Glutamatergic neuron (in vitro differentiated cells): ENCODE measurements around the gene PDCD4. TPM values are rescaled to one million over a fixed set of nuclear protein-coding genes. Genes with fewer than 3 reads are reported as not detected.

ENCODE experiments used
- DNase-seq: peaks from one replicate; pipeline ENCODE4 v3.0.0; 2022
- H3K27ac Mint-ChIP-seq: one replicate; pipeline ENCODE4 v1.8.0; 2020; ENCODE audit warnings: mild to moderate bottlenecking, mixed read lengths, inconsistent platforms; ENCODE audit not compliant: unreplicated experiment
- H3K27me3 Mint-ChIP-seq: one replicate; pipeline ENCODE4 v1.8.0; 2020; ENCODE audit warnings: mild to moderate bottlenecking, moderate library complexity, mixed read lengths, inconsistent platforms; ENCODE audit not compliant: unreplicated experiment
- H3K36me3 Mint-ChIP-seq: one replicate; pipeline ENCODE4 v1.8.0; 2020; ENCODE audit warnings: mild to moderate bottlenecking, mixed read lengths, inconsistent platforms; ENCODE audit not compliant: unreplicated experiment
- H3K4me1 Mint-ChIP-seq: one replicate; pipeline ENCODE4 v1.8.0; 2020; ENCODE audit warnings: mild to moderate bottlenecking, low read depth, mixed read lengths, inconsistent platforms; ENCODE audit not compliant: unreplicated experiment
- H3K4me3 Mint-ChIP-seq: one replicate; pipeline ENCODE4 v1.8.0; 2020; ENCODE audit warnings: mild to moderate bottlenecking, mixed read lengths, inconsistent platforms; ENCODE audit not compliant: unreplicated experiment
- H3K9me3 Mint-ChIP-seq: one replicate; pipeline ENCODE4 v1.8.0; 2020; ENCODE audit warnings: mild to moderate bottlenecking, moderate library complexity, mixed read lengths, inconsistent platforms; ENCODE audit not compliant: unreplicated experiment
- total RNA-seq: library from RNA; stranded (reverse); fragmentation: NEBNext Ultra II Directional; extraction: Animal tissue kit (Norgen Biotek cat#: 25700); gene quantifications from one replicate; pipeline ENCODE4 v1.2.1, GENCODE V29; 2021; ENCODE audit not compliant: unreplicated experiment
- TF ChIP-seq, protein P1 (sequence below): fragments of 200-600 bp; sonication (generic); IDR thresholded peaks from one replicate; pipeline ENCODE4 v1.5.0; 2021; ENCODE audit not compliant: partially characterized antibody, unreplicated experiment

The PDCD4 gene
- total RNA-seq, 1 donor from 2014 or later = 149 TPM

DNA sequence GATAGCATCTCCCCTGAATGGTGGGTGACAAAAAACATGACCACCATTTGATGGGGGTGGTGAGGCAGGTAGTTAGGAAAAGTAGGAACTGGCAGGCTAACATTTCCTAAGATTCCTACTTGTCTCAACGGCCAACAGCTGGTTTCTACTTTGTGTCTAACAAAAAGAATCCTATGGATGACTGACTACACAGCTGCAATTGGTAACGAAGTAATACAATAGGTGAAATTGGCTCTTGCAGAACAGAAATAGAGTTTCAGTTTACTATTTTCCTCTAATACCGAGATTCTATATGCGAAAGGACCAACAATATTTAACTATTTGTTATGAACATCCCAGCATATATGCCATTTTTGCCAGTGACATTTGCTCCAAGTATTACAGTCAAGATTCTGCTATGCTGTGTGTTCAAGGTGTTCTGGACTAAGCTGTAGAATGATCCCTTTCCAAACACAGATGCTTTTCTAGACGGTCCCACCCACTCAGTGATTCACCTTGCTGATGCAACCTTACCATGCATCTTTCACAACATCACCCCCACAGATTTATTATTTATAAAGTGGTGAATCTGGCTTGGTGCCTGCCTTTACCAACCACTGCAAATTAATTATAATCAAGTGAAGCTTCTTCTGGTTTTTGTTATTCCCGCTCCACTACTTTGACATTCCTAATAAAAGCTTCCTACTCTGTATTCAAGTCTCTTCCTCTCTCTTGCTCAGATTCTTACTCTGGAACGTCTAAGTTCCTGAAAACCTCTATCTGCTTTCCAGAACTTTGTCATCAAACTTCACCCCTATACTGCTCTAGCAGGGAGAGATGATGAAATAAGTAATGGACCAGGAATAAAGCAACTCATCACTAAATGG is 30.5 kb downstream of the PDCD4 start:
- no peaks in the 10 kb centered on the region for H3K27me3 Mint-ChIP-seq
- no peaks in the 10 kb centered on the region for H3K9me3 Mint-ChIP-seq
- no peaks in the 10 kb centered on the region for H3K36me3 Mint-ChIP-seq
- TF ChIP-seq, protein P1, sequence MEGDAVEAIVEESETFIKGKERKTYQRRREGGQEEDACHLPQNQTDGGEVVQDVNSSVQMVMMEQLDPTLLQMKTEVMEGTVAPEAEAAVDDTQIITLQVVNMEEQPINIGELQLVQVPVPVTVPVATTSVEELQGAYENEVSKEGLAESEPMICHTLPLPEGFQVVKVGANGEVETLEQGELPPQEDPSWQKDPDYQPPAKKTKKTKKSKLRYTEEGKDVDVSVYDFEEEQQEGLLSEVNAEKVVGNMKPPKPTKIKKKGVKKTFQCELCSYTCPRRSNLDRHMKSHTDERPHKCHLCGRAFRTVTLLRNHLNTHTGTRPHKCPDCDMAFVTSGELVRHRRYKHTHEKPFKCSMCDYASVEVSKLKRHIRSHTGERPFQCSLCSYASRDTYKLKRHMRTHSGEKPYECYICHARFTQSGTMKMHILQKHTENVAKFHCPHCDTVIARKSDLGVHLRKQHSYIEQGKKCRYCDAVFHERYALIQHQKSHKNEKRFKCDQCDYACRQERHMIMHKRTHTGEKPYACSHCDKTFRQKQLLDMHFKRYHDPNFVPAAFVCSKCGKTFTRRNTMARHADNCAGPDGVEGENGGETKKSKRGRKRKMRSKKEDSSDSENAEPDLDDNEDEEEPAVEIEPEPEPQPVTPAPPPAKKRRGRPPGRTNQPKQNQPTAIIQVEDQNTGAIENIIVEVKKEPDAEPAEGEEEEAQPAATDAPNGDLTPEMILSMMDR = no peak
- peaks cover 2% of the 10 kb centered on the region for H3K4me1 Mint-ChIP-seq
- no peak overlapping the region for H3K4me3 Mint-ChIP-seq
- no peak for DNase-seq
- no peak overlapping the region for H3K27ac Mint-ChIP-seq

DNA sequence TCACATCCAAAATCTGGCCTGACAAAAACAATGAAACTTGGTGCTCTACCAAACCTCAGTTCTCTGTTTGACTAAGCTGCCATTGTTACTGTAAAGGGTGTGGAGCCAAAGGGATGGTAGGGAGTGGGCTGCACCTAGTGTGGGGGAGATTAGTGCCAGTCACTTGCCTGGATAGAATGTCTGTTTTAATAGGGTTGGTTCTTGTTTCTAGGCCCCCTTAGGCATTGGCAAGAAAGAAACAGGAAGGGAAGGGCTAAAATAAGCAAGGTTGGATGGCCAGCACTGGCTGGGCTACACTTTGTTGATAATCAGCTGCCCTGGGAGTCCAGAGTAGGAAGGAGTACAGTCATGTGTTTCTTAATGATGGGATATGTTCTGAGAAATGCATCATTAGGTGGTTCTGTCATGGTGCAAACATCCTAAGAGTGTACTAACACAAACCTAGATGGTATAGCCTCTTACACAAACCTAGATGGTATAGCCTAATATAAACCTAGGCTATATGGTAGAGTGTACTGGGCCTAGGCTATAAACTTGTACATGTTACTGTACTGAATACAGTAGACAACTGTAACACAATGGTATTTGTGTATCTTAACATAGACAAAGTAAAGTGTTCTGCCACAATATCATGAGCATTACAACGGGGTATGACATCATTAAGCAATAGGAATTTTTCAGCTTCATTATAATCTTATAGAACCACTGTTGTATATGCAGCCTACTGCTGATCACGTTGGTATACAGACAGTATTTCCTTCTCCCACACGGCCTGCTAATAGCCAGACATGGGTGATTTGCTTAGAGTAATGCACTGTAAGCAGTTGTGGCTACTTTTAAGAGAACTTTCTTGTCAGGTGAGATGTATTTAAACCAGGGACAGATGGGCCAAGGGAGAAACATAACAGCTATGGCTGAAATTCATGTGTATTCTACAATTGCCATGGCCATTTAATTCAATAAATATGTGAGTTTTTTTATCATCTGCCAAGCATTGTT is 31.9 kb downstream of the PDCD4 start:
- peaks cover 3% of the 10 kb centered on the region for H3K4me1 Mint-ChIP-seq
- no peak overlapping the region for H3K4me3 Mint-ChIP-seq
- no peaks in the 10 kb centered on the region for H3K9me3 Mint-ChIP-seq

DNA sequence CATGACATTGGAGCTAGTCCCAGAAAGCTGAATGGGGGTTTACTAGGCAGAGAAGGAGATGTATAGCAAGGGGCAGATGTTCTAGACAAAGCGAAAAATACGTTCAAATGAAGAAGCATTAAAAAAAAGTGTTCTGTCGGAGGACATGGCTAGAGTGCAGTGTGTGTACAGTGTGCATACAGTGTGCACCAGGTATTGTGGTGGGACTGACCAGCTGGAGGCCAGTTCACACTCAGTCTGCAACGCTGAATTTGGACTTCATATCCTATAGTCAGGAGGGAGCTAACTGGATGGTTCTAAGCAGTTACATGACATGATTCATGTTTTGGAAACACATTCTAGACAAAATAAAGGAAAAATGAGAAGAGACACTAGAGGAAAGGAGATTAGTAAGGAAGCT is 38.4 kb downstream of the PDCD4 start:
- TF ChIP-seq, protein P1 = no peak
- Mint-ChIP-seq H3K9me3 (no peaks in the 10 kb centered on the region), H3K36me3 (no peaks in the 10 kb centered on the region), H3K4me3 (no peak overlapping the region), H3K27ac (no peak overlapping the region), H3K27me3 (no peaks in the 10 kb centered on the region), H3K4me1 (peaks cover 15% of the 10 kb centered on the region)
- DNase-seq = no peak

More for the DNA sequence above, 31.9 kb downstream of the PDCD4 start:
- TF ChIP-seq, protein P1 = no peak
- DNase-seq = no peak
- H3K36me3 Mint-ChIP-seq = no peaks in the 10 kb centered on the region
- no peak overlapping the region for H3K27ac Mint-ChIP-seq
- no peaks in the 10 kb centered on the region for H3K27me3 Mint-ChIP-seq

DNA sequence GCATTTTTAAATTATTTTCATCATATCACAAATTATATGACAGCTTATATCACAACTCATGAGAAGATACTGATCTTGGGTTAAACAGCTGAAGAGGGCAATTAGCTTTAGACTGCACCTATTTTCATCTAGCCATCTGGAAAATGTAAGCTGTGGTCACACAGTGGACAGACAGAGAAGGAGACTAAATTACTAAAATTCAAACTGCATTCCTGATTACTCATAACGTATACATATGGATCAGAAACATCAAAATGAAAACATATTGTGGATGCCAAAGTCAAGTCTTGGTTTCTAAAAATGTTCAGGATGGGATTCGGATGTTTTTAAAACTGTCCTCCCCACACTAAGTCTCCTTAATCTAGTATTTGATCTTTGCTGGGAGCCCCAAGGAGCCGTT is 40.6 kb downstream of the PDCD4 start:
- H3K27ac Mint-ChIP-seq = no peak overlapping the region
- TF ChIP-seq, protein P1 = no peak
- no peak overlapping the region for H3K4me3 Mint-ChIP-seq
- peaks cover 16% of the 10 kb centered on the region for H3K4me1 Mint-ChIP-seq
- H3K9me3 Mint-ChIP-seq = no peaks in the 10 kb centered on the region
- no peaks in the 10 kb centered on the region for H3K27me3 Mint-ChIP-seq
- no peak for DNase-seq
- H3K36me3 Mint-ChIP-seq = no peaks in the 10 kb centered on the region
